ENCODE data around the gene FDX2.

FDX2 gene

DNA sequence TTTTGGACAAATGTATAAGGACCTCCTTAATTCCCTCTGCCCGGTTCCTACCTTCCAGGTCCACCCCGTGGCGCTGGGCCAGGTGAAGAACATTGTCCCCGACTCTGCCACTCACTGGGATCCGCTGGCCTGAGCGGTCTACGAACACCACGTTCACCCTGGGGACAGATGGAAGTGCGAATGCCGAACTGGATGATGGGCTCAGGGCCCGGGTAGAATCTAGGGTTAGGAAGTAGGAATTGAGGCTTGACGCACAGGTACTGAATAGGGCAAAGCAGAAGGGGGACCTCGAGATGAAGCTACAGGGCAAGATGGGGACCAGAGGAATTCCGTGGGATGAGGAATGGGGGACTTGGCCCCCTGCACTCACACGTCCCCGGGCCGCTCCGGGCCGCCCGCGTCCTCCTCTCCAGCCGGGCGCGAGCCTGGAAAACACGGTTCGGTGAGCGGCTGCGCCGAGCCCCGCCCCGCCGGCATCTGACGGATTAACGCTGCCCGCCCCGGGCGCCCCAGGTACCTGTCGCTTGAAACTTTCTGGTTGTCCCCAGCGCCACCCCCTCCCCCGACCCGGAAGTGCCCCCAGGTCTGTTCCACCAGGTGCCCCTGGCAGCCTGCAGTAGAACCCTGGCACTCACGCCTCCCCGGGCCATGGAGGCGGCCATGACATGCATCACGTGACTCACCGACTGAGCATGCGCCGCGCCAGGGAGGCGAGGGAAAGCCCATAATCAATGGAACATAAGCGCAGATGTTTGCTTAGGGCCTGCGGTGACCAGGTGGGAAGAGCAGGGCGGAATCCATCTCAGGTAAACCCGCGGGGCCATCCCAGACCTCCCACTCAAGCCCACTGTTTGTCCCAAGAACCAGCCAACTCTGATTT lies at the start of gene FDX2:
Gene FDX2 (minus strand): TSS at position 681 of the 880 bp plus-strand sequence. CDS start 19 bp downstream, at position 662.
- TF ChIP-seq, protein P1, sequence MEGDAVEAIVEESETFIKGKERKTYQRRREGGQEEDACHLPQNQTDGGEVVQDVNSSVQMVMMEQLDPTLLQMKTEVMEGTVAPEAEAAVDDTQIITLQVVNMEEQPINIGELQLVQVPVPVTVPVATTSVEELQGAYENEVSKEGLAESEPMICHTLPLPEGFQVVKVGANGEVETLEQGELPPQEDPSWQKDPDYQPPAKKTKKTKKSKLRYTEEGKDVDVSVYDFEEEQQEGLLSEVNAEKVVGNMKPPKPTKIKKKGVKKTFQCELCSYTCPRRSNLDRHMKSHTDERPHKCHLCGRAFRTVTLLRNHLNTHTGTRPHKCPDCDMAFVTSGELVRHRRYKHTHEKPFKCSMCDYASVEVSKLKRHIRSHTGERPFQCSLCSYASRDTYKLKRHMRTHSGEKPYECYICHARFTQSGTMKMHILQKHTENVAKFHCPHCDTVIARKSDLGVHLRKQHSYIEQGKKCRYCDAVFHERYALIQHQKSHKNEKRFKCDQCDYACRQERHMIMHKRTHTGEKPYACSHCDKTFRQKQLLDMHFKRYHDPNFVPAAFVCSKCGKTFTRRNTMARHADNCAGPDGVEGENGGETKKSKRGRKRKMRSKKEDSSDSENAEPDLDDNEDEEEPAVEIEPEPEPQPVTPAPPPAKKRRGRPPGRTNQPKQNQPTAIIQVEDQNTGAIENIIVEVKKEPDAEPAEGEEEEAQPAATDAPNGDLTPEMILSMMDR (IDR thresholded peaks at IDR 0.05; ENCODE audit: unreplicated experiment in 3 of 3) = no peak
- H3K4me3 Mint-ChIP-seq = peak within 1 kb of the TSS; percentile 92 to 95 (median 95)

DNA sequence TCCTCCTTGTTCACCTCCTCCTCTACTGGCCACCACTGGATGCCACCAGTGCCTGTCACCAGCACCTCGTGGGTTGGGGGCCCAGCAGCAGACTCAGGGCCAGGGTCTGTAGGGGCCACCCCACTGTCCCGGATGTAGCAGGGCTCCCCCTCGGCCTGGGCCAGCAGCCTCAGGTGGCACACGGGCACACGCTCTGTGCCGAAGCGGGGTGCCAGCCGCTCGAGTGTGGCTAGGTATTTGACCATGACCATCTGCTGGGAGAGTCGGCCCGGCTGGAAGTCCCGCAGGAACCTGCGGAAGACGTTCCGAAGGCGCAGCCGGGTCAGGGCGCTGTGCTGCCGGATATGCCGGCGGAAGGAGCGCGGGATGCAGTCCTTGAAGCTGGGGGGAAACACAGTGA lies 49.7 kb upstream of the FDX2 start:
- TF ChIP-seq, protein P1 (IDR thresholded peaks at IDR 0.05; ENCODE audit: unreplicated experiment in 3 of 3) = no peak
- H3K27ac Mint-ChIP-seq = no peak overlapping the region
- no peak overlapping the region for H3K4me3 Mint-ChIP-seq
- H3K4me1 Mint-ChIP-seq = no peaks in the 10 kb centered on the region
- H3K36me3 Mint-ChIP-seq (ENCODE audit: low read depth) = peaks cover 63% of the 10 kb centered on the region
- H3K27me3 Mint-ChIP-seq (ENCODE audit: low read depth) = no peaks in the 10 kb centered on the region
- H3K9me3 Mint-ChIP-seq = peaks cover 7% of the 10 kb centered on the region

More for the DNA sequence above, at the start of gene FDX2:
- H3K9me3 Mint-ChIP-seq = no peaks in the 10 kb centered on the region
- H3K4me1 Mint-ChIP-seq = peaks cover 18% of the 10 kb centered on the region
- H3K36me3 Mint-ChIP-seq (ENCODE audit: low read depth) = peaks cover 16% of the 10 kb centered on the region
- H3K27ac Mint-ChIP-seq = peak within 1 kb of the TSS; percentile 27 to 71 (median 70)
- H3K27me3 Mint-ChIP-seq (ENCODE audit: low read depth) = no peaks in the 10 kb centered on the region

DNA sequence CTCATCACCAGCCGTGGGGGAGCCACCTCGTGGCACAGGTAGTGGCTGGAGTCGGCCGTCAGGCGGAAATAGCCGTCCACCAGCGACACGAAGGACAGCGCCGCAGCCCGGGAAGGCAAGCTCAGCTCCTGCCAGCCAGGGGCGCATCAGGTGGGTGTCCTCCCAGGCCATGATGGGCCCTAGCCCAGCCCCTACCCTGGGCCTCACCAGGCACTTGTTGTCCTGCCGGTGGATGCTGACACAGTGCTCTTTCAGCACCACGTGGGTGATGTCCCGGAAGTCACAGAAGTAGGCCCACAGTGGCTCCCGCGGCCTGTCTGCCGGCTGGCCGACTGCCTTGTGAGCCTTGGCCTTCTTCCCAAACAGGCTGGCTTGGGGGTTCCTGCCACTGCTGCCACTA lies 48.8 kb upstream of the FDX2 start:
- Mint-ChIP-seq H3K4me1 (no peaks in the 10 kb centered on the region), H3K36me3 (ENCODE audit: low read depth) (peaks cover 59% of the 10 kb centered on the region), H3K9me3 (peaks cover 7% of the 10 kb centered on the region), H3K27ac (no peak overlapping the region), H3K27me3 (ENCODE audit: low read depth) (no peaks in the 10 kb centered on the region), H3K4me3 (no peak overlapping the region)
- TF ChIP-seq, protein P1 (IDR thresholded peaks at IDR 0.05; ENCODE audit: unreplicated experiment in 3 of 3) = no peak

DNA sequence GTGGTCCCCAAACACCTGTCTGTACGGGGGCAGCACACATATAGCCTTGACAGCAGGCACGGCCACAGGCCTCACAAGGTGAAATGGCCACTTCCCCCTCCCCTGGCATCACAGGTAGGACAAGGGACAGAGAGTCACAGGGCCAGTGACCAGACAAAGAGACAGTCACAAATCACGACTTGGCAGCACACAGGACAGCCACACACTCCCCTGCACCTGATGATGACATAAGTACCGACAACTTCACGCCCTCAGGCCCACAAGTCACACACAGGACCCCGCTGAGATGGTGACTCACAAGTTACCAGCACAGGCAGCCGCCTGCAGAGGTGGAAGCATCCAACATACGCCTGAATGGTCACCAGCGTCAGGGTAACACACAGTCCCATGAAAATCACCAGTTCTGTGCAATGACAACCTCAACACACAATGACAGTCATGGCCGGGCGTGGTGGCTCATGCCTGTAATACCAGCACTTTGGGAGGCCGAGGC lies 48.0 kb upstream of the FDX2 start:
- H3K9me3 Mint-ChIP-seq = no peaks in the 10 kb centered on the region
- TF ChIP-seq, protein P1 (IDR thresholded peaks at IDR 0.05; ENCODE audit: unreplicated experiment in 3 of 3) = no peak
- H3K4me3 Mint-ChIP-seq = no peak overlapping the region
- no peak overlapping the region for H3K27ac Mint-ChIP-seq
- no peaks in the 10 kb centered on the region for H3K27me3 Mint-ChIP-seq (ENCODE audit: low read depth)
- H3K4me1 Mint-ChIP-seq = no peaks in the 10 kb centered on the region
- H3K36me3 Mint-ChIP-seq (ENCODE audit: low read depth) = peaks cover 55% of the 10 kb centered on the region

DNA sequence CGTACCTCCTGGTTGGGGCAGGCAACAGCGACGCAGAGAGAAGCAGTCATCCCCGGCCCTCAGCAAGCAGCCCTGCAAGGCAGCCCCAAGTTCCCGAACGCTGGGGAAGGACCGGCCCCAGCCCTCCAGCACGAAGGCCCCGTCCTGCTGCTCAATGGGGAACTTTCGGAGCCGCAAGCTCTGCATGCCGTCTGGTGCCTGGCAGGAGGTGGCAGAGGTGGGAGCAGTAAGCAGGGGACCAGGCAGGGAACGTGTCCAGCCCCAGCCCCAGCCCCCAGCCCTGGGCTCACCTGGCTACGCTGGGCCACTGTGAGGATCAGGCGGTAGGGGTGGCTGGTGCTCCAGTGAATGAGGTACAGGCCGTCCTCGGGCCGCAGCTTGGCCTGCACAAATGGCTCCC lies 46.4 kb upstream of the FDX2 start:
- no peaks in the 10 kb centered on the region for H3K9me3 Mint-ChIP-seq
- H3K4me3 Mint-ChIP-seq = no peak overlapping the region
- no peaks in the 10 kb centered on the region for H3K4me1 Mint-ChIP-seq
- no peaks in the 10 kb centered on the region for H3K27me3 Mint-ChIP-seq (ENCODE audit: low read depth)
- H3K27ac Mint-ChIP-seq = no peak overlapping the region
- peaks cover 46% of the 10 kb centered on the region for H3K36me3 Mint-ChIP-seq (ENCODE audit: low read depth)
- TF ChIP-seq, protein P1 (IDR thresholded peaks at IDR 0.05; ENCODE audit: unreplicated experiment in 3 of 3) = no peak
